ENCODE measurements around the gene CCDC32.

CCDC32 gene

DNA sequence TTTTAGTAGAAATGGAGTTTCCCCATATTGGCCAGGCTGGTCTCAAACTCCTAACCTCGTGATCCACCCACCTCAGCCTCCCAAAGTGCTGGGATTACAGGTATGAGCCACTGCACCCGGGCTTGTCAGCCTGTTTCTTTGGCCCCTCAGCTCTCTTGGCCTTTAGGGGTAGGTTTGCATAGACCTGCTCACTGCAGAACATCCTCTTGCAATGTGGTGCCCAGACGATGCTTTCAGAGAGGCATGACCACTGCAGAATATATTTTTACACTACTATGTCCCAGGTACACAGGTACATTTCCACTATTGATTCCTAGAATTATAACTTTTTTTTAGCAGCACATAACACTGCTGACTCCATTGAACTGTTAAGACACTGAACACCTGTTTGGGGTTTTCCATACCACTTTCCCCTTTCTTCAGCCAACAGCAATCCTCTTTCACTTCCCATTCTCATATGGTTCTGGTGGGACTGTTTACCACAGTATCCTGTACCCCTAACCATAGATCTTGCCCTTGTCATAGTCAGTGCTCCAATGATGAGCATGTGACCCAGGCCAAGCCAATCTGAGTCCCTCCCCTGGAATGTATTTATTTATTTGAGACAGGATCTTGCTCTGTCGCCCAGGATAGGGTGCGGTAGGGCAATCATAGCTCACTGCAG, 21.1 kb downstream of the CCDC32 start:
- no peak overlapping the region for H3K4me3 ChIP-seq (replicated peaks; ENCODE audit: low read depth, low read length)
- TF ChIP-seq CTCF (IDR thresholded peaks at IDR 0.05; ENCODE audit: low read depth, low read length, missing control alignments), result no peak
- DNase-seq (ENCODE audit: extremely low read depth, low read depth), result no peak

DNA sequence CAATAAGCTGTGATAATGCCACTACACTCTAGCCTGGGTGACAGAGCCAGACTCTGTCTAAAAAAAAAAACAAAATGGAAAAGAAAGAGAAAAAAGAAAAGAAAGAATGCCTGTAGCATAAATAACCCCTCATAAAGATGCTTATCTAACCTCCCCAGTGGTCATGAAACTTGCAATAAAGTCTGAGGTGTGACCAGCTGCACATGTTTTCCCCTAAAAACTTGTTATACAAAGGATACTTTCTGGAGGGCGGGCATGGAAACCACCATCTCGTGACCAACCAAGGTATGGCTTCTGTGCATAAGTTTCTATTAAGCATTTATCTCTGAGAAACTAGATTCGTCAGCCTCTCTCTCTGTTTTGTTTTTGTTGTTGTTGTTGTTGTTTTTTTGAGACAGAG, 21.8 kb downstream of the CCDC32 start:
- H3K4me3 ChIP-seq (replicated peaks; ENCODE audit: low read depth, low read length), result no peak overlapping the region
- no peak for TF ChIP-seq CTCF (IDR thresholded peaks at IDR 0.05; ENCODE audit: low read depth, low read length, missing control alignments)
- no peak for DNase-seq (ENCODE audit: extremely low read depth, low read depth)

DNA sequence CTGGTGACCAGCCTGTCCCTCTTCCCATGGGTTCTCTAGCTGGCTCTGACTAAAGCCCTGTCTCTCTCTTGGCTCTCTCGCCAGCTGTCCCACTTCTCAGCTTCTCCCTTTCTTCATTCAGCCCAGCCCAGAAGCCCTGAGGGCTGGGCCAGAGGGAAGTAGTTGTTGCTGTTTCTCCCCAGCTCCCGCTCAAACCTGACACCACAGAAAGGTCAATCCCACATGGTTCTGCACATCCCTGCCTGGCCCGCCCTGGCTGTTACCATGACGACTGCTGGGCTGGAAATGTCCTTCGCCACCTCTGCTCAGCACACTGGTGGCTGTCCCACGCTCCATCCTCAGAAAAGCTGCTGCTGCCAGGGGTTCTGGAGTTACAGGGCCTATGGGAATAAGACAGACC, 25.9 kb downstream of the CCDC32 start:
- H3K4me3 ChIP-seq (replicated peaks; ENCODE audit: low read depth, low read length), result no peak overlapping the region
- no peak for DNase-seq (ENCODE audit: extremely low read depth, low read depth)
- TF ChIP-seq CTCF (IDR thresholded peaks at IDR 0.05; ENCODE audit: low read depth, low read length, missing control alignments), result no peak

GRCh38 chr15:40536501-40536900, 28.3 kb downstream of the CCDC32 start:
- no peak for TF ChIP-seq CTCF (IDR thresholded peaks at IDR 0.05; ENCODE audit: low read depth, low read length, missing control alignments)
- DNase-seq (ENCODE audit: extremely low read depth, low read depth), result no peak
- H3K4me3 ChIP-seq (replicated peaks; ENCODE audit: low read depth, low read length), result no peak overlapping the region

DNA sequence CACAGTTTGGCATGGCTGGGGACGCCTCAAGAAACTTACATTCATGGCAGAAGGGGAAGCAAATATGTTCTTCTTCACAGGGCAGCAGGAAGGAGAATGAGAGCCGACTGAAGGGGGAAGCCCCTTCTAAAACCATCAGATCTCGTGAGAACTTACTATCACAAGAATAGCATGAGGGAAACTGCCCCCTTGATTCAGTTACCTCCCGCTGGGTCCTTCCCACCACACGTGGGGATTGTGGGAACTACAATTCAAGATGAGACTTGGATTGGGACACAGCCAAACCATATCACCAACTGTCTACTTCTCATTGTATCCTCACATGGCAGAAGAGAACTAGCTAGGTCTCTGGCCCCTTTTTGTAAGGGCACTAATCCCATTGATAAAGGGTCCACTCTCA, 30.5 kb downstream of the CCDC32 start:
- H3K4me3 ChIP-seq (replicated peaks; ENCODE audit: low read depth, low read length), result no peak overlapping the region
- no peak for DNase-seq (ENCODE audit: extremely low read depth, low read depth)
- TF ChIP-seq CTCF (IDR thresholded peaks at IDR 0.05; ENCODE audit: low read depth, low read length, missing control alignments), result no peak

DNA sequence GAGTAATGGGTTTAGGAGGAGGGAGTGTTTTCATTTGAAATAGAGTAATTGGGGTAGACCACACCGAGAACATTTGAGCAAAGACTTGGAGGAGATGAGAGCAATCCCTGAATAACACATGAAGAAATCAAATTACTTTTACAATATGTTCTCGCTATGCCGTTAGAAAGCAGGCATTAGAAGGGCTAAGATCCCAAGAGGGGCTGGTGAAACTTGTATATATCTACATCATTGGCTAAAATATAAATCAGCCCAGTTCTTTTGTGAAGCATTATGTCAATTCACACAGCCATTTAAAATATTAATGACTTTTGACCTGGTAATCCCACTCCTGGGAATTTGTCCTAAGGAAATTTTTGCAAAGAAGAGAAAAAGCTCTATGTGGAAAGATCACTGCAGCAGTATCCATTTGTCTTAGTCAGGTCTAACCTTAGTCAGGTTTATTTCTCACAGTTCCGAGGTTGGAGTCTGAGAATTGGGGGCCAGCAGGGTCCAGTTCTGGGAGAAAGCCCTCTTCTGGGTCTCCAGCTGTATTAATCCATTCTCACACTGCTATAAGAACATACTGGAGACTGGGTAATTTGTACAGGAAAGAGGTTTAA, 31.0 kb downstream of the CCDC32 start:
- TF ChIP-seq CTCF (IDR thresholded peaks at IDR 0.05; ENCODE audit: low read depth, low read length, missing control alignments), result no peak
- no peak overlapping the region for H3K4me3 ChIP-seq (replicated peaks; ENCODE audit: low read depth, low read length)
- DNase-seq (ENCODE audit: extremely low read depth, low read depth), result no peak

GRCh38 chr15:40528801-40529200, 36.0 kb downstream of the CCDC32 start:
- TF ChIP-seq CTCF (IDR thresholded peaks at IDR 0.05; ENCODE audit: low read depth, low read length, missing control alignments), result no peak
- no peak for DNase-seq (ENCODE audit: extremely low read depth, low read depth)
- H3K4me3 ChIP-seq (replicated peaks; ENCODE audit: low read depth, low read length), result no peak overlapping the region
